SJSA1 (cell line): Measurements from ENCODE around the gene FAM222B. TPM values are rescaled to one million over a fixed set of nuclear protein-coding genes. Genes with fewer than 3 reads are reported as not detected.
A peak's percentile ranks its signal among the peaks of the same experiment; 100 is the strongest.

ENCODE experiments used
- DNase-seq, 2 experiments: peaks; one replicate each; pipeline ENCODE4 v3.0.0-alpha.2; 2015 to 2020; ENCODE audit warnings: low spot score in 2 of 2, low read depth in 1 of 2
- H3K27ac ChIP-seq: fragments of 250-450 bp; sonication (Bioruptor Pico); 2 replicates; pipeline ENCODE4 v1.5.1; 2020; ENCODE audit warnings: mild to moderate bottlenecking, moderate library complexity
- H3K27me3 ChIP-seq: fragments of 250-450 bp; sonication (Bioruptor Pico); replicated peaks from 2 replicates; pipeline ENCODE4 v1.5.1; 2020; ENCODE audit warnings: mild to moderate bottlenecking, moderate library complexity
- H3K36me3 ChIP-seq: fragments of 250-450 bp; sonication (Bioruptor Pico); 2 replicates; pipeline ENCODE4 v1.5.1; 2020; ENCODE audit warnings: mild to moderate bottlenecking
- H3K4me1 ChIP-seq: fragments of 250-450 bp; sonication (Bioruptor Pico); replicated peaks from 2 replicates; pipeline ENCODE4 v1.6.1; 2021; ENCODE audit warnings: mild to moderate bottlenecking
- H3K4me3 ChIP-seq: fragments of 250-450 bp; sonication (Bioruptor Pico); 2 replicates; pipeline ENCODE4 v1.5.1; 2020; ENCODE audit warnings: mild to moderate bottlenecking
- H3K9me3 ChIP-seq: fragments of 250-450 bp; sonication (Bioruptor Pico); replicated peaks from 2 replicates; pipeline ENCODE4 v1.5.1; 2020; ENCODE audit warnings: mild to moderate bottlenecking
- total RNA-seq: library from RNA; depleted of rRNA; stranded (reverse); fragments of >200 nt; shearing (Covaris generic); gene quantifications from 2 replicates; pipeline ENCODE4 v1.2.3, GENCODE V29; 2014

The FAM222B gene
- total RNA-seq, 1 experiment from 2014 or later: 5.2 TPM

DNA sequence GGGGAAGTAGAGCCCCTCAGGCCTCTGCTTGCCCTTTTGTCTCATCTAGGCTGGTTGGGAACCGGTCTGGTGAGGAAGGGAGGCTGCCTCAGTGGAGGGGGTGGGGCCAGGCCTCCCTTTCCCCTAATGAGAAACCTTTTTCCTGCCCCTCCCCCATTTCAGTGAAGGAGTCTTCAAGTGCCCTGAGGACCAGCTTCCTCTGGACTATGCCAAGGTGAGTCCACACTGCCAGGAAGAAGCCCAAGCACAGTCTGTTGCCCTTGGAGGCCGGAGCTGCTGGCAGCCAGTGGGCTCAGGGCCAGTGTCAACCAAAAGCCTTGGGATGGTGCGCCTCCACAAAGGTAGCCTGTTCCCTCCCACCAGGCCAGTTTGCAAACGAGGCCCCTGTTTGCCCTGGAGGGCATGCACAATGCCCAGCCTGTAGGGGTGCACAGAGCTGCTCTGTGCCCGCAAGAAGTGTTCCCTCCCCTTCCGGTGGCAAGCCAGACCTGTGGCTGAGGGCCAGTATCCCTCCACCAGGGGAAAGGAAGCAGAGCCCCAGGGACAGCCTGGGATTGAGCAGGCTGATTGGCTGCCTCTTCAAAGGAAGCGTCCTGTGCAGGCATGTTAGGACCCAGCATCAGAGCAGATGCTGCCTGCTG is 95.4 kb downstream of the FAM222B start:
- Histone ChIP-seq H3K4me1 (peaks cover 25% of the 10 kb centered on the region), H3K27me3 (no peaks in the 10 kb centered on the region), H3K9me3 (no peaks in the 10 kb centered on the region), H3K27ac (no peak overlapping the region), H3K4me3 (no peak overlapping the region), H3K36me3 (peaks cover 74% of the 10 kb centered on the region)
- DNase-seq: no peak

DNA sequence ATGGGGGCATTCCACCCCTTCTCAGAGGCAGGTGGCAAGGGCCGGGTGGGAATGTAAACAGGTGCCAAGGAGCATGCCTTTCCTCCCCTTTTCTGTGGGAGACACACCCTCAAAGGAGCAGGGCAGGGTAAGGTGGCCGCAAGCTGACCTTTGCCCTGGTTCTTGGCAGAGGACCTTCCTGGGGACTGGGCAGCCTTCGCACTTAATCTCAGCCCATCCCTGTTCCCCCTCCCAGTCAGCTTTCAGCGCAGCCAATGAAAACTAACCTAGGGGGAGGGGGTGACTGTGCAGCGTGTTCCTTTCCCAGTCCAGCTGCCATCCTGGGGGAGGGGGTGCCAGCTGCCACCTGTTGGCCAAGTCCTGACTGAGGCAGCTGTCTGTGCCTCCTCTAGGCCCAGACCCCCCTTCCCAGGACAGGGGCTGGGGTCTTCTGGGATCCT is 96.0 kb downstream of the FAM222B start:
- Histone ChIP-seq H3K27me3 (no peaks in the 10 kb centered on the region), H3K4me1 (peaks cover 25% of the 10 kb centered on the region), H3K36me3 (peaks cover 70% of the 10 kb centered on the region), H3K9me3 (no peaks in the 10 kb centered on the region), H3K27ac (no peak overlapping the region), H3K4me3 (no peak overlapping the region)
- DNase-seq: no peak

DNA sequence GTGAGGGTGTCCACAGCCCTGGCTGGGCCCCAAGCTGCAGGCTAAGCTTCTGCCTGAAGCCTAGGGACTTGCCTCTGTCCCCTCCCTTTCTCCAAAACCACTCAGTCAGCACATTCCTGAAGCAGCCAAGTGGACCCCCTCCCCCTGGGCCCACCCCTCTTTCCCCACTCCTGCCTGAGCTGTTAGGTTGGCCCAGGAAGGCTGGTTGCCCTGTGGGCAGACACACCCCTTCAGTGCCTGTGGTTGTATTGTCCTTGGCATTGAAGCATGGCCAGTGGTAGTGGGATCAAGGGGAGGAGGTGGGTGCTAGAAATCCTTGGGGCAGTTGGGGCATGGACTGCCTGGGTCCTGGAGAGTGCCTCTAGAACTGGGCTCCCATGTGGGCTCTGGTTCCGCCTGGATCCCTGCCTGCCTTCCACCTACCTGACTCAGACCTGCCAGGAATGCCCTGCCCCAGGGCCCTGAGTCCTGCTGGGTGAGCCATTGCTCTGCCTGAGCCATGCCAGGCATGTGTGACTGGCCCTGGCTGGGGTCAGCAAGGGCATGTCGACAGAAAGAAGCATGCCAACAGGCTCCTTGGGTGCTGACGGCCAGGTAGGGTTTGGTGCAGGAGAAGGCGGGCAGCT is 96.7 kb downstream of the FAM222B start:
- Histone ChIP-seq H3K27me3 (no peaks in the 10 kb centered on the region), H3K27ac (no peak overlapping the region), H3K9me3 (no peaks in the 10 kb centered on the region), H3K4me3 (peak overlapping the region; percentile 61), H3K36me3 (peaks cover 63% of the 10 kb centered on the region), H3K4me1 (peaks cover 25% of the 10 kb centered on the region)
- DNase-seq: no peak

DNA sequence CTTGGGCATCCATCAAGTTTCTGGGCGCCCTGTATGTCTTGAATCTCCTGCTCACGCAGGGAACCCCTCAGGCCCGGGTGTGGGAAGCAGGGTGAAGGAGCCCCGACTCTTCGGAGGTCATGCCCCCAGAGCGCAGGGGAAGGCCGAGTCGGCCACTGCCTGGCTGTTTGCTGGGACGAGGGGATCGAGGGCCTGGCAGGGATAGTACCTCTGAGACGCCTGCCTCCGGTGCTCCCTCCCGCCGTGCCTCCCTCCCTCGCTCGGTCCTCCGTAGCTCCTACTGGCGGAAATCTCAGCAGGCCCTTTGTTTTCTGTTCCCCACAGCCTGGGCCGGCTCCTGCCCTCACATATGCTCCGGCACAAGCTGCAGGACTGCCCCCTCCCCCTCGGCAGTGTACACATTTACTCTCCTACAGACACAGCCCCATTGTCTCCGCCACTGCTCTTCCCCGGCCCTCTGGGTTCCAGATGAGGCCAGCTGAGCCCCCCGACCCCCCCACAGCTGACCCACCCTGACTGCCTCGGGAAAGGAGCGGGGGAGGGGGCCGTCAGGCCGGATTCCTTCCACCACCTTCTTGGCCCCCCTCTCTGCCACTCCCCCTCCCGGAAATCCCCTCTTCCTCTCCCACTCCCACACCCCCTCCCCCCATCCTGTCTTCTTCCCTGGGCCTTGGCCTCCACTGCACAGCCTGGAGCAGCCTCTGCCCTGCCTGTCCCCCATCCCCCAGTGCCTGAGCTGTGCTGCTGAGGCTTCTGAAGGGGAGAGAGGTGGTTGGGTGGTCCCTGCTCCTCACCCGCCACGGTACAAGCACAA is 97.4 kb downstream of the FAM222B start:
- Histone ChIP-seq H3K4me3 (peak overlapping the region; percentile 61), H3K27ac (peak overlapping the region; percentile 87), H3K4me1 (peaks cover 25% of the 10 kb centered on the region), H3K27me3 (no peaks in the 10 kb centered on the region), H3K9me3 (no peaks in the 10 kb centered on the region), H3K36me3 (peaks cover 55% of the 10 kb centered on the region)
- DNase-seq: peak; percentile 68 to 84

DNA sequence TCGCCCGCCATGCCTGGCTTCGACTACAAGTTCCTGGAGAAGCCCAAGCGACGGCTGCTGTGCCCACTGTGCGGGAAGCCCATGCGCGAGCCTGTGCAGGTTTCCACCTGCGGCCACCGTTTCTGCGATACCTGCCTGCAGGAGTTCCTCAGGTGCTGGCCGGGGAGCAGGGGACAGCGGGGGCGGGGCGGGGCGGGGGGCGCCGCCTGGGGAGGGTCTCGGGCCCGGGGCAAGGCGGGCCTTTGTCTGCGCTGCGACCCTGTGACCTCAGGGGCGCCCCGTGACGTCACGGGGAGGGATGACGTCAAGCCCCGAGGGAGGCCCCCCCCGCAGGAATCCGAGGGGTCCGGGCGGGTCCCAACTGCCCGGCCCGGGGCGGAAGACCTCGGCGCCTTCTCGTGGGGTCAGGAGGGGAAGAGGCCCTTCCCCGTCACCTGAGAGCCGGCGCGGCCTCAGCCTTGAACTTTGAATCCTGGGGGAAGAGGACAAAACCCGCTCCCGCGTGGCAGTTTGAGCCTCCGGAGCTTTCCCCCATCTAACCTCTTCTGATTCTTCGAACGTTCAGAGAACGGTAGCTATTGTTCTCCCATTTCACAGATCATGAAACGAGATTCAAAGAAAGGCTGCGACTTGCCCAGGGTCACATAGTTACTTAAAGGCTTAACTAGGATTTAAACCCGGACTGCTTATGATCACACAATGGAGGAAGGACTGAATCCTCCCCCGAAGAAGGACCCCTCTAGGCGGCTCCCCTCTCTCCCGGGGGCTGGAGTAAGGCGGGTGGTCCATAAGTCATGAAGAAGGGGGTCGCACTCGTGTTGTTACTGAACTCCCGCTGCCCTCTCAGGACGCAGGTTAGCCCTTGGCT is 98.3 kb downstream of the FAM222B start:
- Histone ChIP-seq H3K4me3 (peak overlapping the region; percentile 61), H3K27ac (peak overlapping the region; percentile 87), H3K4me1 (peaks cover 25% of the 10 kb centered on the region), H3K27me3 (no peaks in the 10 kb centered on the region), H3K36me3 (peaks cover 48% of the 10 kb centered on the region), H3K9me3 (no peaks in the 10 kb centered on the region)
- DNase-seq: peak; percentile 63 to 70

DNA sequence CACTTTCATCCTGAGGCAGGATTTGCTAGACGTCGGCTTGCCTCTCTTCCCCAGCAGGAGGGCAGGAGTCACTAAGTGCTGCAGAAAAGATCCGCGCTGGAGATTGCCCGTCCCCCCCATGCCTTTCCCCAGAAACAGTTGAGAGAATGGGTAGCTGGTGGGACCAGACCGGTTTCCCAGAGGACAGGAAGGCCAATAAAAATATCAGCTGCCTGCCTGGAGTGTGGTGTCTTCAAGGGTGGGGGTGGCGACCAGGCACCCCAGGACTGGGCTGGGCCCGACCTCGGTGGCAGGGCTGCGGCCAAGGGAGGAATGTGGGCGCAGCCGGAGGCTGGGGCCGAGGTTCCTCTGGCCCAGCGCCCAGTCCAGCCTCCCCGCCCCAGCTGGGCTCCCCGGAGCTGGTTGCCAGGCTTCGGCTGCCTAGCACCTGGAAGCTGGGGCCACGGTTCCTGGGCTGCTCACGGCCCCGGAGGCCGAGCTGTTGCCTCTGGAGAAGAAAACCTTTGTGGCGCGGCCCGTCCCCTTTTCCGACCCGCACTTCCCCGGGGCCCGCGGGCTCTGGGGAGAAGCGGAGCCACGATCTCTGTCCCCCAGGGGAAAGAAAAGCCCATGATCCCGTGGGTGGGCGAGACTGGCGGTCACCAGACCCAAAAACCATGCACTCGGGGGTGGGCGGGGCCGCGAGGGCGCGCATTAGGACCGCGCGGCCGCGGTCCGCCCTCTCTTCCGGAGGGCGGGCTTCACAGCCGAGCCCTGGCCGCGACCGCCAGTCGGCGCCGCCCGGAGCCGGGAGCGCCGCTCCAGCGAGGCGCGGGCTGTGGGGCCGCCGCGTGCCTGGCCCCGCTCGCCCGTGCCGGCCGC is 99.1 kb downstream of the FAM222B start, which contains the start of gene TRAF4:
Gene TRAF4, plus strand, starts transcription at position 769 of the 861 bp plus-strand sequence. CDS start 102 bp downstream, outside the sequence.
- Histone ChIP-seq H3K27me3 (no peaks in the 10 kb centered on the region), H3K27ac (peak within 1 kb of the TSS; percentile 87), H3K9me3 (no peaks in the 10 kb centered on the region), H3K4me1 (peaks cover 25% of the 10 kb centered on the region), H3K4me3 (peak within 1 kb of the TSS; percentile 61), H3K36me3 (peaks cover 40% of the 10 kb centered on the region)
- DNase-seq: peak; percentile 80 to 89

DNA sequence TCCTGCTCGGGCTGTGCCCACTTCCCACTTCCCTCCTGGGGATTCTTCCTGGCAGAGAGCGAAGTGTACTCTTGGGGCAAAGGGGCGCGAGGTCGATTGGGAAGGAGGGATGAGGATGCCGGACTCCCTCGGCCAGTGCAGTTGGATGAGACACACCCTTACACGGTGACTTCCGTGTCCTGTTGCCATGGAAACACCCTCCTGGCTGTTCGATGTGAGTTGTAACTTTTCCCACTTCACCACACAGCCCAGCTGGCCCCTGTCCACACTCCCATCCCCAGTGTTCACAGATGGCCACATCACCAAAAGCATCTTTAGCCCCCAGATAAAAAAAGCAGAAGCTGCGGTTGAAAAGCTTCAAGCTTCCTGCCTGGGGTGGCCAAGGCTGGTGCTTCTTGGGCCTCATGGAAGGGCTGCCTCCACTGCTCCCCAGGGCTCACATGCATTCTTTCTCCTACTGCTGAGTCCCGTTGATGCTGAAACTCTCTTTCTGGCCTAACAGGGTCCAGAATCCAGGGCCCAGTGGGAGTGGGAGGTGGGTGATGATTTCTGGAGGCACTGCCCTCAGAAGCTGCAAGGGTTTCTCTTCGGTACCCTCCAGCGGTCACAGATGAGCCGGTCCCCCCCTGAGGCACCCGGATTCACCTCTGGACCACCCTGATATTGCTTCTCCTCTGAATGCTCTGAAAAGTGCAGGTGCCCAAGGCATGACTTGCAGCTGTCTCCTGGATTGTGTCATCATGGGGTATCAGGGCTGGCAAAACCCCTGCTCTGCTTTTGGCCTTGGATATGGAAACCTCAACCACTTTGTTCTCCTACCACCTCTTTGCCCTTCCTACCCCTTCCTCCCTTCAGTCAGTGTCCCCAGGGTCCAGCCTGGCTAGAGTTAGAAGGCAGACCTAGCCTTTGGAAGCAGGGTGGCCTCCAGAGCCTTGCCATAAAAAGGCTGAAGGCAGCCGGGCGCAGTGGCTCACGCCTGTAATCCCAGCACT is 100.9 kb downstream of the FAM222B start:
- Histone ChIP-seq H3K27ac (no peak overlapping the region), H3K4me3 (no peak overlapping the region), H3K4me1 (peaks cover 25% of the 10 kb centered on the region), H3K27me3 (no peaks in the 10 kb centered on the region), H3K9me3 (no peaks in the 10 kb centered on the region), H3K36me3 (peaks cover 21% of the 10 kb centered on the region)
- peak in 1 of 2 experiments; percentile 35 for DNase-seq

DNA sequence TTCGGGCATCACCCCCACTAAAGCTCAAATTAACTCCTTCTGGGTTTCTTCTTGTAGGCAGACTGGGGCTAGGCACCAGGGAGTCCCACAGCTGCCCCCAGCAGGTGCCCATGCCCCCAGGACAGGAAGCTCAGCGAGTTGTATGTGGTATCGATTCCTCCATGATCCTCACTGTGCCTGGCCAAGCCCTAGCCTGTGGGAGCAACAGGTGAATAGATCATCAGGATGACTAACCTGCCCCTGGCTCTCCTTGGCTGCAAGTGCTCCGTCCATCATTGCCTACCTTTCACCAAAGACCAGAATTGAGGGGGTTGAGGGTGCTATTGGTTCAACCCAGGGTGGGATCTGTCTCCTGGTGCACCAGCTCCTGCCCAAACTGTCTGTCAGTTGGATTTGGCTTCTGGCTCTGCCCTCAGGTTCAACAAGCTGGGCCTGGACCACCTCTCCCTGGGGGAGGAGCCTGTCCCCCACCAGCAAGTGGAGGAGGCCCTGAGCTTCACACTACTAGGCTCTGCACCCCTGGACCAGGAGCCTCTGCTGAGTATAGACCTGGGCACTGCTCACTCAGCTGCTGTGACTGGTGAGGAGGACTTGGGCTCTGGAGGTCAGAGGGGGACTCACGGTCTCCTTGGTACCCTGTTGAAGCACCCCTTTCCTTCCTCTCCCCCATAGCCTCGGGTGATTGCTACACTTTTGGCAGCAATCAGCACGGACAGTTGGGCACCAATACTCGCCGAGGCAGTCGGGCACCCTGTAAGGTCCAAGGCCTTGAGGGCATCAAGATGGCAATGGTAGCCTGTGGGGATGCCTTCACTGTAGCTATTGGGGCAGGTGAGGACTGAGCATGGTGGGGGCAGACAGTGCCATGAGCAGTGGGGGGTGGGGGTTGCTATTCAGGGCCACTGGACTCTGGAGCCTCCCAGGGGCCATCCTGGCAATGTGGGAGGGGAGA is 101.9 kb downstream of the FAM222B start:
- Histone ChIP-seq H3K4me1 (peaks cover 19% of the 10 kb centered on the region), H3K4me3 (no peak overlapping the region), H3K36me3 (peaks cover 12% of the 10 kb centered on the region)

DNA sequence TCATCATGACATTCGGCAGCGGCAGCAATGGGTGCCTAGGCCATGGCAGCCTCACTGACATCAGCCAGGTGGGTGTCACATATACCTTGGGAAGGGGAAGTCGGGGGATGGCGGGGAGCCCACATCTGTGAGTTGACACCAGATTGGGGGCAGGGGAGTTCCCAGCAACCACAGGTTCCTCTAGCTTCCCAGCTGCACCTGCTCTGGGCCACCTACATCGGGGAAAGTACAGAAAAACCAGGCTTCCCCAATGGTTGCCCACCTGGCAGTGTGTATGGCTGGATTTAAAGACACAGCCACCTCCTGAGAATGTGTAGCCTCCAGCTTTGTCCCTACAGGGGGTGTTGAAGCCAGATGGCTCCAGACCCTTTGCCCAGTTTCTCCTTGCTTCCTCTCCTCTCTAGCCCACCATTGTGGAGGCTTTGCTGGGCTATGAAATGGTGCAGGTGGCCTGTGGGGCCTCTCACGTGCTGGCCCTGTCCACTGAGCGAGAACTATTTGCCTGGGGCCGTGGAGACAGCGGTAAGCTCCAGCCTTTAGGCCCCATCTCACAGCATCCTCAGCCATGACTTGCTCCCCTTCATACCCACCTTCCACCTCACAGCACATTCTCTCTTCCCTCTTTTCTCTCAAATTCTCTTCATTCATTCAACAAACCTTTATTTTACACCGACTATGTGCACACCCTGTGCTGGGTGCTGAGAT is 103.8 kb downstream of the FAM222B start:
- Histone ChIP-seq H3K4me1 (peaks cover 15% of the 10 kb centered on the region), H3K27ac (no peak overlapping the region), H3K4me3 (no peak overlapping the region), H3K27me3 (no peaks in the 10 kb centered on the region), H3K36me3 (no peaks in the 10 kb centered on the region; the same call in 1 of the 2 replicates), H3K9me3 (no peaks in the 10 kb centered on the region)
- DNase-seq: no peak

More for the DNA sequence above, 101.9 kb downstream of the FAM222B start:
- DNase-seq: no peak
- Histone ChIP-seq H3K9me3 (no peaks in the 10 kb centered on the region), H3K27me3 (no peaks in the 10 kb centered on the region), H3K27ac (no peak overlapping the region)

DNA sequence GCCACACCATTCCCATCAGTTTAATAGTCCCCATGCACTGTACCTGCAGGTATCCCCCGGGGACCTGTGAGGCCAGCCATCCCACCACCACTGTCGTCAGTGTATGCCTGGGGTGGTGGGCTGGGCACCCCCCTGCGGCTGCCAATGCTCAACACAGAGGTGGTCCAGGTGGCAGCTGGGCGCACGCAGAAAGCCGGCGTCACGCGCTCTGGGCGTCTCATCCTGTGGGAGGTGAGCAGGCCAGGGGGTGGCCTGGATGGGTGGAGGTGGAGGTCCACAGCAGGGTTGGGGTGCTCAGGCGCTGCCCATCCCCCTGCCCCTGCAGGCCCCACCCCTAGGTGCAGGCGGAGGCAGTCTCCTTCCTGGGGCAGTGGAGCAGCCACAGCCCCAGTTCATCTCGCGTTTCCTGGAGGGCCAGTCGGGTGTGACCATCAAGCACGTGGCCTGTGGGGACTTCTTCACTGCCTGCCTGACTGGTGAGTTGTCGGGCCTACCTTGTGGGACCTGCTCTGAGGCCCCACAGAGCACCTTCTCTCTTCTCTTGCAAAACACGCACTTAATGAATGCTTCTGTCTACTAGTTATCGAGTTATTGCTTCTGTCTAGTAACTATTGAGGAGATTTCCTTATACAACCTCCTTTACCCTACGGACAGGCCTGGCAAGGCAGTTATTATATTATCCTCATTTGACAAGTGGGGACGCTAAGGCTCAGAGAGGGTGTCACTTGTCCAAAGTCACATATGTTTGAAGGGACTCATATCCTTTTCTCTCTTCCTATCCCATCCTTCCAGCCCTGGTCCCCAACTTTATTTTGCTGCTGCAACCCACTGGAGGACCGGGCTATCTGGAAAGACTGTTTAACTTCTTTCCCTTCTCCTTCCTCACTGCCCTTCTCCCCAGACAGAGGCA is 104.6 kb downstream of the FAM222B start:
- Histone ChIP-seq H3K36me3 (no peaks in the 10 kb centered on the region), H3K27ac (no peak overlapping the region), H3K9me3 (no peaks in the 10 kb centered on the region), H3K4me3 (no peak overlapping the region), H3K27me3 (no peaks in the 10 kb centered on the region), H3K4me1 (peaks cover 15% of the 10 kb centered on the region)
- DNase-seq: no peak
